GM12874 (cell line): ENCODE measurements around the gene ZNF14.

Experiments used
- TF ChIP-seq, protein P1 (sequence below): IDR thresholded peaks from 2 replicates; pipeline ENCODE4 v1.5.1; 2011; ENCODE audit warnings: low read depth, mild to moderate bottlenecking, control low read depth, low read length, moderate library complexity; ENCODE audit not compliant: insufficient read depth

Gene ZNF14

GRCh38 chr19:19663256-19664120 is 69.4 kb downstream of the ZNF14 start, which contains the start of gene ATP13A1:
Gene ATP13A1, minus strand, starts transcription at chr19:19663676. Its CDS starts 10 bp downstream, at chr19:19663666.
- TF ChIP-seq, protein P1, sequence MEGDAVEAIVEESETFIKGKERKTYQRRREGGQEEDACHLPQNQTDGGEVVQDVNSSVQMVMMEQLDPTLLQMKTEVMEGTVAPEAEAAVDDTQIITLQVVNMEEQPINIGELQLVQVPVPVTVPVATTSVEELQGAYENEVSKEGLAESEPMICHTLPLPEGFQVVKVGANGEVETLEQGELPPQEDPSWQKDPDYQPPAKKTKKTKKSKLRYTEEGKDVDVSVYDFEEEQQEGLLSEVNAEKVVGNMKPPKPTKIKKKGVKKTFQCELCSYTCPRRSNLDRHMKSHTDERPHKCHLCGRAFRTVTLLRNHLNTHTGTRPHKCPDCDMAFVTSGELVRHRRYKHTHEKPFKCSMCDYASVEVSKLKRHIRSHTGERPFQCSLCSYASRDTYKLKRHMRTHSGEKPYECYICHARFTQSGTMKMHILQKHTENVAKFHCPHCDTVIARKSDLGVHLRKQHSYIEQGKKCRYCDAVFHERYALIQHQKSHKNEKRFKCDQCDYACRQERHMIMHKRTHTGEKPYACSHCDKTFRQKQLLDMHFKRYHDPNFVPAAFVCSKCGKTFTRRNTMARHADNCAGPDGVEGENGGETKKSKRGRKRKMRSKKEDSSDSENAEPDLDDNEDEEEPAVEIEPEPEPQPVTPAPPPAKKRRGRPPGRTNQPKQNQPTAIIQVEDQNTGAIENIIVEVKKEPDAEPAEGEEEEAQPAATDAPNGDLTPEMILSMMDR, result peak; percentile 33; the same call in 1 of the 2 replicates

DNA sequence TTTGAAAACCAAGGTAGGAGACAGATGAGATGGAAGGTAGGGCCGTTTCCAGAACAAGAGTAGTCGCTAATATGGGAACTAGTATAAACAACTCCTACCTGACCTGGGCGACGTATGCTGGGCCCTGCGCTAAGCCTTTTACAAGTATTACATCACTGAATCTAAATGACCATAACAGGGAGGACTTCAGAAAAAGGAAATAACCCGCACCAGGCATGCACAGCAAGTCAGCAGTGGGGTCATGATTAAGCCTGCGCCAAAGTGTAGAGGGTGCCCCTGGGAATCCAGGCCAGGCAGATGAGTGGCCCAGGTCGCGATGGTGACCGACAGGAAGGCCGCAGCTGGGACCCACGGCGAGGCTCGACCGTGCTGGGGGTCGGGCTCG is 70.0 kb downstream of the ZNF14 start:
- TF ChIP-seq, protein P1, result no peak

GRCh38 chr19:19662344-19662743 is 70.6 kb downstream of the ZNF14 start:
- TF ChIP-seq, protein P1, result no peak

- TF ChIP-seq, protein P1, result no peak
These were observed 71.1 kb downstream of the ZNF14 start for GRCh38 chr19:19661675-19662251.

DNA sequence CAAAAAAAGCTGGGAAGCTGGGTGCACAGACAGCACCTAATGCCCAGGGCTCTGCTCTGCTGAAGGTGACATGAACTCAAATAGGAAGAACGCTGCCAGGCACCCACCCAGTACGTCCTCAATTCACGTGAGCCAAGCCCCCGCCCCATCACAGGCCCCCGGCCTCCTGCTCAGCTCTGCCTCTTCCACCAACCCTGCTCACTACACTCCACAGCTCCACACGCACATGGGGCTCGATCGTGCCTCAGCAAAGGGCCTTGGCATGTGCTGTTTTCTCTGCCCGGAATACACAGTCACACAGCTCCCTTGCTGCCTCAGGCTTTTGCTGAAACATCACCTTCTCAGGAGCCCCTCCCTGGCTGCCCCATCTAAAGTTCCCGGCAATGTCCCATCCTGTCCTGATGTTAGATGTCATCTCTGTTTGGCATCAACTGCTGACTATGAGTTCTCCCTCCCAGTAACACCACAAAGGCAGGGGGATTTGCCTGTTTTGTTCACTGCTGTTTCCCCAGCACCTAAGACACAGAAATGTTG is 71.7 kb downstream of the ZNF14 start:
- TF ChIP-seq, protein P1, result no peak
